GM10248 (cell line): ENCODE measurements around the gene INO80C.

Experiments used
- CTCF ChIA-PET: fragments of 300-600 bp; sonication (Branson Sonifier 250); formaldehyde crosslinking; extraction: SDS; loops from one replicate; lab custom pipeline; 2021; ENCODE audit warnings: antibody characterized with exemption; lab: Yijun Ruan, JAX
- POLR2A ChIA-PET: fragments of 350-650 bp; sonication (Branson Sonifier 250); formaldehyde crosslinking; extraction: SDS; loops from one replicate; lab custom pipeline; 2020; ENCODE audit warnings: antibody characterized with exemption; lab: Yijun Ruan, JAX
- DNase-seq: peaks from one replicate; pipeline ENCODE4 v3.0.0; 2012; ENCODE audit errors: extremely low spot score
- CTCF ChIP-seq: IDR thresholded peaks from 2 replicates; pipeline ENCODE4 v1.5.1; 2012; ENCODE audit warnings: mild to moderate bottlenecking, low read depth; ENCODE audit errors: extremely low read depth, missing control alignments, control extremely low read depth

Gene INO80C

GRCh38 chr18:35502052-35502451 is 4.3 kb upstream of the INO80C start:
- DNase-seq, result no peak
- POLR2A ChIA-PET, result no interaction called here
- CTCF ChIA-PET, result interaction anchor here (1.1 to 1.4 kb wide), 2 partner anchors 10 to 23 kb away, joined by 4 to 6 read pairs; no protein-coding TSS in a partner anchor
- TF ChIP-seq CTCF, result no peak

GRCh38 chr18:35501369-35501768 is 3.6 kb upstream of the INO80C start:
- TF ChIP-seq CTCF, result no peak
- ChIA-PET CTCF (interaction anchor here (1.1 to 1.4 kb wide), 2 partner anchors 10 to 22 kb away, joined by 4 to 6 read pairs; no protein-coding TSS in a partner anchor), POLR2A (no interaction called here)
- DNase-seq, result no peak

- no peak for DNase-seq
- ChIA-PET CTCF (interaction anchor here (3.6 kb wide), 1 partner anchor 12 kb away, joined by 16 read pairs; no protein-coding TSS in a partner anchor), POLR2A (no interaction called here)
- TF ChIP-seq CTCF, result no peak
Observed at GRCh38 chr18:35500113-35500512, 2.4 kb upstream of the INO80C start.

GRCh38 chr18:35497027-35497369 is 762 bp downstream of the INO80C start:
- DNase-seq, result no peak
- CTCF ChIA-PET, result interaction anchor here (1.2 to 3.6 kb wide), 3 partner anchors 15 to 19 kb away, joined by 3 to 16 read pairs (median 5); no protein-coding TSS in a partner anchor
- TF ChIP-seq CTCF, result no peak
- POLR2A ChIA-PET, result interaction anchor here (2.0 kb wide), 1 partner anchor 18 kb away, joined by 7 read pairs; no protein-coding TSS in a partner anchor

GRCh38 chr18:35495536-35496314 is 2.0 kb downstream of the INO80C start:
- TF ChIP-seq CTCF, result no peak
- DNase-seq, result no peak
- POLR2A ChIA-PET, result no interaction called here
- CTCF ChIA-PET, result interaction anchor here (1.4 to 2.0 kb wide), 2 partner anchors 12 to 14 kb away, joined by 4 to 8 read pairs; no protein-coding TSS in a partner anchor

GRCh38 chr18:35494251-35495220 is 3.2 kb downstream of the INO80C start:
- CTCF ChIA-PET, result interaction anchor here (0.8 to 2.0 kb wide), 5 partner anchors 13 to 38 kb away, joined by 3 to 11 read pairs (median 4); no protein-coding TSS in a partner anchor
- no peak for DNase-seq
- TF ChIP-seq CTCF, result no peak
- POLR2A ChIA-PET, result interaction anchor here (0.7 to 0.9 kb wide), 2 partner anchors 10 to 12 kb away, joined by 3 read pairs; no protein-coding TSS in a partner anchor
